IMR-90 (cell line): ENCODE measurements around the gene TTF2. TPM values are rescaled to one million over a fixed set of nuclear protein-coding genes. Genes with fewer than 3 reads are reported as not detected.

Source experiments
- ATAC-seq: fragments of 200-7000 bp; cut with Tn5 transposase; 2 replicates; pipeline ENCODE4 v1.9.1; 2020; ENCODE audit warnings: low read depth, mild to moderate bottlenecking, moderate library complexity
- BruUV-seq: library from RNA; stranded (reverse); fragments of 400-500 nt; replicated peaks from 2 replicates; lab custom pipeline; 2021; lab: Mats Ljungman, UMichigan
- CTCF ChIA-PET: fragments of 300-600 bp; formaldehyde crosslinking; extraction: SDS; loops from one replicate; lab custom pipeline; 2021; ENCODE audit warnings: antibody characterized with exemption; lab: Yijun Ruan, JAX
- POLR2A ChIA-PET: fragments of 300-600 bp; sonication (Branson Sonifier 250); formaldehyde crosslinking; loops from one replicate; lab custom pipeline; 2022; ENCODE audit warnings: antibody characterized with exemption; ENCODE audit not compliant: unreplicated experiment; lab: Charles Lee
- DNase-seq: peaks from one replicate; pipeline ENCODE4 v3.0.0; 2013
- H2AFZ ChIP-seq: replicated peaks from 2 replicates; pipeline ENCODE3; 2013; ENCODE audit warnings: low read length, mild to moderate bottlenecking; ENCODE audit not compliant: poor library complexity
- H2AK5ac ChIP-seq: 2 replicates; pipeline ENCODE4 v1.6.1; 2013; ENCODE audit warnings: low read depth, low read length, inconsistent platforms
- H2AK9ac ChIP-seq: replicated peaks from 2 replicates; pipeline ENCODE3; 2013; ENCODE audit warnings: mild to moderate bottlenecking, low read depth, low read length, moderate library complexity; ENCODE audit not compliant: poor library complexity
- H2BK120ac ChIP-seq: 2 replicates; pipeline ENCODE4 v1.6.1; 2013; ENCODE audit warnings: low read depth, low read length, inconsistent platforms
- H2BK15ac ChIP-seq: 3 replicates; pipeline ENCODE4 v1.6.1; 2013; ENCODE audit warnings: low read depth, low read length, inconsistent platforms
- H2BK20ac ChIP-seq: 2 replicates; pipeline ENCODE4 v1.6.1; 2013; ENCODE audit warnings: low read depth, mild to moderate bottlenecking, inconsistent platforms, low read length, moderate library complexity
- H2BK5ac ChIP-seq: 2 replicates; pipeline ENCODE4 v1.6.1; 2013; ENCODE audit warnings: mild to moderate bottlenecking, low read depth, low read length, inconsistent platforms; ENCODE audit not compliant: poor library complexity, severe bottlenecking
- H3K14ac ChIP-seq: replicated peaks from 2 replicates; pipeline ENCODE4 v1.6.1; 2013; ENCODE audit warnings: low read depth, low read length, inconsistent platforms
- H3K18ac ChIP-seq: 2 replicates; pipeline ENCODE4 v1.6.1; 2013; ENCODE audit warnings: low read depth, low read length, control low read depth
- H3K23ac ChIP-seq: 2 replicates; pipeline ENCODE4 v1.6.1; 2013; ENCODE audit warnings: low read depth, low read length, inconsistent platforms
- H3K27ac ChIP-seq: 2 replicates; pipeline ENCODE4 v1.5.1; 2013; ENCODE audit warnings: mild to moderate bottlenecking, control low read depth, low read length; ENCODE audit not compliant: insufficient read depth
- H3K27me3 ChIP-seq: 2 replicates; pipeline ENCODE4 v1.6.1; 2013; ENCODE audit warnings: low read length; ENCODE audit not compliant: control insufficient read depth, insufficient read depth
- H3K36me3 ChIP-seq: 2 replicates; pipeline ENCODE4 v1.6.1; 2013; ENCODE audit warnings: low read length, mixed read lengths; ENCODE audit not compliant: control insufficient read depth, insufficient read depth
- H3K4ac ChIP-seq: 2 replicates; pipeline ENCODE4 v1.6.1; 2013; ENCODE audit warnings: low read depth, low read length, inconsistent platforms
- H3K4me1 ChIP-seq: 2 replicates; pipeline ENCODE4 v1.6.1; 2013; ENCODE audit warnings: low read length, mixed read lengths; ENCODE audit not compliant: control insufficient read depth, insufficient read depth
- H3K4me2 ChIP-seq: 2 replicates; pipeline ENCODE4 v1.6.1; 2013; ENCODE audit warnings: low read depth, mild to moderate bottlenecking, control low read depth, low read length, moderate library complexity
- H3K4me3 ChIP-seq: 2 replicates; pipeline ENCODE4 v1.5.1; 2013; ENCODE audit warnings: low read depth, mild to moderate bottlenecking, control low read depth, low read length, moderate library complexity; ENCODE audit not compliant: insufficient read depth
- H3K56ac ChIP-seq: 2 replicates; pipeline ENCODE4 v1.6.1; 2013; ENCODE audit warnings: low read length, inconsistent platforms; ENCODE audit not compliant: insufficient read depth; ENCODE audit errors: extremely low read depth
- H3K79me1 ChIP-seq, 2 experiments: 2 replicates each; pipeline ENCODE4 v1.6.1; 2013; ENCODE audit warnings: low read length in 2 of 2, inconsistent platforms in 1 of 2, low read depth in 1 of 2
- H3K9ac ChIP-seq: 2 replicates; pipeline ENCODE4 v1.6.1; 2013; ENCODE audit warnings: low read depth, low read length, control low read depth
- H3K9me1 ChIP-seq: 2 replicates; pipeline ENCODE4 v1.6.1; 2013; ENCODE audit warnings: low read length, inconsistent platforms; ENCODE audit not compliant: insufficient read depth
- H3K9me3 ChIP-seq: 2 replicates; pipeline ENCODE4 v1.6.1; 2013; ENCODE audit warnings: low read length; ENCODE audit not compliant: control insufficient read depth, insufficient read depth
- H4K20me1 ChIP-seq: 2 replicates; pipeline ENCODE4 v1.6.1; 2013; ENCODE audit warnings: low read length, inconsistent platforms; ENCODE audit not compliant: insufficient read depth
- H4K5ac ChIP-seq: 2 replicates; pipeline ENCODE4 v1.6.1; 2013; ENCODE audit warnings: mild to moderate bottlenecking, low read depth, low read length, control low read depth
- H4K8ac ChIP-seq, 2 experiments: 2 replicates each; pipeline ENCODE4 v1.6.1; 2013; ENCODE audit warnings: low read depth in 2 of 2, low read length in 2 of 2, control low read depth in 1 of 2, inconsistent platforms in 1 of 2
- H4K91ac ChIP-seq: 2 replicates; pipeline ENCODE4 v1.6.1; 2013; ENCODE audit warnings: low read depth, low read length, inconsistent platforms; ENCODE audit not compliant: insufficient read depth
- BHLHE40 ChIP-seq: fragments of 150-350 bp; IDR thresholded peaks from 2 replicates; pipeline ENCODE4 v1.6.1; 2016; ENCODE audit warnings: mild to moderate bottlenecking, low read depth, low read length
- CEBPB ChIP-seq: IDR thresholded peaks from 2 replicates; pipeline ENCODE4 v1.6.1; 2012; ENCODE audit warnings: low read depth, low read length, improper control_type of control experiment
- CHD1 ChIP-seq: IDR thresholded peaks from 2 replicates; pipeline ENCODE4 v1.6.1; 2012; ENCODE audit warnings: low read depth, low read length, improper control_type of control experiment
- CTCF ChIP-seq: conservative IDR thresholded peaks from 2 replicates; pipeline ENCODE4 v1.5.1; 2012; ENCODE audit warnings: mild to moderate bottlenecking, low read depth, low read length, improper control_type of control experiment
- ELK1 ChIP-seq: fragments of 150-350 bp; IDR thresholded peaks from 2 replicates; pipeline ENCODE4 v1.6.1; 2016; ENCODE audit warnings: low read depth, mild to moderate bottlenecking, low read length, moderate library complexity, borderline replicate concordance
- FOS ChIP-seq: fragments of 150-350 bp; IDR thresholded peaks from 2 replicates; pipeline ENCODE4 v1.6.1; 2016; ENCODE audit warnings: low read depth, low read length
- MAFK ChIP-seq: IDR thresholded peaks from 2 replicates; pipeline ENCODE4 v1.6.1; 2012; ENCODE audit warnings: low read depth, low read length, improper control_type of control experiment
- MAZ ChIP-seq: IDR thresholded peaks from 2 replicates; pipeline ENCODE4 v1.6.1; 2012; ENCODE audit warnings: low read depth, mild to moderate bottlenecking, low read length, improper control_type of control experiment, moderate library complexity, borderline replicate concordance
- MXI1 ChIP-seq: IDR thresholded peaks from 2 replicates; pipeline ENCODE4 v1.6.1; 2012; ENCODE audit warnings: low read depth, mild to moderate bottlenecking, low read length, moderate library complexity, borderline replicate concordance
- NFE2L2 ChIP-seq: fragments of 150-350 bp; IDR thresholded peaks from 2 replicates; pipeline ENCODE4 v1.6.1; 2016; ENCODE audit warnings: low read depth, mild to moderate bottlenecking, low read length
- POLR2A ChIP-seq: IDR thresholded peaks from 2 replicates; pipeline ENCODE4 v1.6.1; 2012; ENCODE audit warnings: mild to moderate bottlenecking, low read depth, low read length
- RAD21 ChIP-seq: IDR thresholded peaks from 2 replicates; pipeline ENCODE4 v1.6.1; 2012; ENCODE audit warnings: low read length, improper control_type of control experiment
- RCOR1 ChIP-seq: IDR thresholded peaks from 2 replicates; pipeline ENCODE4 v1.6.1; 2012; ENCODE audit warnings: mild to moderate bottlenecking, low read length, improper control_type of control experiment; ENCODE audit not compliant: insufficient replicate concordance
- RFX5 ChIP-seq: IDR thresholded peaks from 2 replicates; pipeline ENCODE4 v1.8.0; 2012; ENCODE audit warnings: low read depth, mild to moderate bottlenecking, low read length, moderate library complexity
- SMC3 ChIP-seq: fragments of 150-350 bp; IDR thresholded peaks from 2 replicates; pipeline ENCODE4 v1.6.1; 2016; ENCODE audit warnings: low read depth, mild to moderate bottlenecking, antibody characterized with exemption, low read length, moderate library complexity
- USF2 ChIP-seq: fragments of 150-350 bp; IDR thresholded peaks from 2 replicates; pipeline ENCODE4 v1.6.1; 2017; ENCODE audit warnings: mild to moderate bottlenecking, antibody characterized with exemption, low read length, low read depth
- WGBS, 2 experiments: methylation state at CpG; one replicate each; pipeline versions ENCODE4 v1.1.5 to v1.1.7; 2013; ENCODE audit warnings: missing lambda C conversion rate in 2 of 2; ENCODE audit not compliant: insufficient read length in 1 of 2; ENCODE audit errors: extremely low coverage in 2 of 2; 5-methylcytosine and 5-hydroxymethylcytosine counted together
- dilution Hi-C: fragments of 300-500 bp; cut with HindIII; formaldehyde crosslinking; loops from one replicate; pipeline ENCODE4 v1.14.3; 2018; ENCODE audit warnings: low sequenced_read_pairs; ENCODE audit not compliant: unreplicated experiment
- in situ Hi-C: fragments of 300-500 bp; cut with MboI; formaldehyde crosslinking; loops from 3 replicates; pipeline ENCODE4 v1.14.3; 2019; ENCODE audit warnings: low sequenced_read_pairs, inconsistent platforms, mixed read lengths
- intact Hi-C: fragments of 100-400 bp; cut with micrococcal nuclease; formaldehyde crosslinking; loops from 2 replicates; pipeline ENCODE4 v1.10.0; 2022
- polyA plus RNA-seq, 3 experiments: library from polyadenylated mRNA; depleted of rRNA; stranded (reverse); fragments of >200 nt; gene quantifications; 2 replicates each; pipeline ENCODE4 v1.2.3, GENCODE V29; 2012; ENCODE audit warnings: low replicate concordance in 1 of 3
- total RNA-seq: library from RNA; depleted of rRNA; stranded (reverse); fragments of >200 nt; gene quantifications from 2 replicates; pipeline ENCODE4 v1.2.3, GENCODE V29; 2012

TTF2 gene
- total and polyA plus RNA-seq, 2 of the 4 experiments (the other 2 are of a cell fraction) = 11.5 to 14.7 TPM

- no CpG with 5 or more reads among the region's 6 CpGs for WGBS, 2 experiments
- H3K4me1 ChIP-seq = no peaks in the 10 kb centered on the region
- H3K18ac ChIP-seq = no peak overlapping the region
- BruUV-seq = no TSS peak
- no peak overlapping the region for H4K5ac ChIP-seq
- TF ChIP-seq RCOR1 = no peak
- no peak for TF ChIP-seq POLR2A
- TF ChIP-seq BHLHE40 = no peak
- TF ChIP-seq USF2 = no peak
- no peak for TF ChIP-seq MAFK
- TF ChIP-seq NFE2L2 = no peak
- no peak for TF ChIP-seq ELK1
- no peak for TF ChIP-seq FOS
- no peak for TF ChIP-seq MAZ
- TF ChIP-seq RFX5 = no peak
- no peak for TF ChIP-seq SMC3
- no peak for TF ChIP-seq CTCF
- no peak for TF ChIP-seq RAD21
- no peak for TF ChIP-seq CEBPB
- no peak for TF ChIP-seq MXI1
- TF ChIP-seq CHD1 = no peak
- no peaks in the 10 kb centered on the region for H3K36me3 ChIP-seq
- no peak overlapping the region for H4K8ac ChIP-seq
- H3K23ac ChIP-seq = no peak overlapping the region
- H2AK5ac ChIP-seq = no peak overlapping the region
- H2BK15ac ChIP-seq = no peak overlapping the region
- no peak overlapping the region for H3K56ac ChIP-seq
- H3K79me1 ChIP-seq = no peaks in the 10 kb centered on the region
- DNase-seq (no peak), ATAC-seq (no peak)
- no peak overlapping the region for H3K14ac ChIP-seq
- no peak overlapping the region for H2BK5ac ChIP-seq
- ChIA-PET CTCF (no interaction called here), POLR2A (no interaction called here)
- H2AK9ac ChIP-seq = no peak overlapping the region
- no peak overlapping the region for H3K4me2 ChIP-seq
- no peak overlapping the region for H2BK120ac ChIP-seq
- H3K27me3 ChIP-seq = peaks cover 2% of the 10 kb centered on the region; the same call in 1 of the 2 replicates
- H2AFZ ChIP-seq = no peak overlapping the region
- H3K9me3 ChIP-seq = no peaks in the 10 kb centered on the region
- H3K9ac ChIP-seq = no peak overlapping the region
- intact Hi-C loops (no loop called here), in situ Hi-C loops (no loop called here), dilution Hi-C loops (no loop called here)
- H3K4me3 ChIP-seq = no peak overlapping the region
- H3K27ac ChIP-seq = no peak overlapping the region
- H4K91ac ChIP-seq = no peak overlapping the region
- no peaks in the 10 kb centered on the region for H3K9me1 ChIP-seq
- no peak overlapping the region for H3K4ac ChIP-seq
- H2BK20ac ChIP-seq = no peak overlapping the region
- H4K20me1 ChIP-seq = no peaks in the 10 kb centered on the region
These were observed 24.1 kb upstream of the TTF2 start for GRCh38 chr1:117036018-117036461.
